CD4-positive, alpha-beta T cell treated with Interleukin-4 for 4 hours (primary cell): ENCODE results near the gene ARPC2.
"Not testable (repeated sequence)": the region's sequence is repeated elsewhere in the genome, so short reads cannot be mapped to it uniquely, and the experiment has no call there.

ENCODE experiments used
- DNase-seq: peaks from one replicate; pipeline ENCODE4 v3.0.0-alpha.2; 2020

Gene ARPC2

GRCh38 chr2:218271865-218272530 is 55.0 kb downstream of the ARPC2 start:
- DNase-seq, result no peak

- peak; percentile 82 for DNase-seq
Observed at GRCh38 chr2:218272531-218273212, 55.7 kb downstream of the ARPC2 start.

- DNase-seq, result not testable (repeated sequence)
Observed at GRCh38 chr2:218273214-218273907, 56.4 kb downstream of the ARPC2 start.

GRCh38 chr2:218273908-218274249 is 56.9 kb downstream of the ARPC2 start:
- DNase-seq, result no peak

GRCh38 chr2:218274586-218274985 is 57.6 kb downstream of the ARPC2 start:
- DNase-seq, result no peak

- DNase-seq, result no peak
Observed at GRCh38 chr2:218275371-218276072, 58.5 kb downstream of the ARPC2 start.

- DNase-seq, result no peak
Observed at GRCh38 chr2:218276986-218277755, 60.2 kb downstream of the ARPC2 start.

GRCh38 chr2:218277921-218278320 is 60.9 kb downstream of the ARPC2 start:
- DNase-seq, result no peak

GRCh38 chr2:218278531-218279360 is 61.8 kb downstream of the ARPC2 start:
- DNase-seq, result no peak

GRCh38 chr2:218280260-218280870 is 63.4 kb downstream of the ARPC2 start:
- DNase-seq, result no peak

- no peak for DNase-seq
Observed at GRCh38 chr2:218281449-218281848, 64.5 kb downstream of the ARPC2 start.

GRCh38 chr2:218282173-218282991 is 65.4 kb downstream of the ARPC2 start:
- no peak for DNase-seq

- DNase-seq, result peak; percentile 72
Observed at GRCh38 chr2:218284106-218284811, 67.3 kb downstream of the ARPC2 start.

- no peak for DNase-seq
Observed at GRCh38 chr2:218285604-218286003, 68.6 kb downstream of the ARPC2 start.

- DNase-seq, result peak; percentile 91
Observed at GRCh38 chr2:218286570-218287459, 69.8 kb downstream of the ARPC2 start.

- DNase-seq, result no peak
Observed at GRCh38 chr2:218289639-218290315, 72.8 kb downstream of the ARPC2 start.

GRCh38 chr2:218290316-218291261 is 73.6 kb downstream of the ARPC2 start:
- DNase-seq, result peak; percentile 69
